Neural crest cell (in vitro differentiated cells): ENCODE data around the gene NUP214. TPM values are rescaled to one million over a fixed set of nuclear protein-coding genes. Genes with fewer than 3 reads are reported as not detected.

ENCODE experiments used
- DNase-seq: peaks from one replicate; pipeline ENCODE4 v3.0.0; 2021; ENCODE audit warnings: low read depth, mixed read lengths, low spot score
- H3K27ac Mint-ChIP-seq: one replicate; pipeline ENCODE4 v1.8.0; 2021; ENCODE audit warnings: mild to moderate bottlenecking, mixed read lengths; ENCODE audit not compliant: unreplicated experiment
- H3K27me3 Mint-ChIP-seq: 2 replicates; pipeline ENCODE4 v1.8.0; 2021; ENCODE audit warnings: low read depth, mild to moderate bottlenecking, mixed read lengths
- H3K36me3 Mint-ChIP-seq: 2 replicates; pipeline ENCODE4 v1.8.0; 2021; ENCODE audit warnings: low read depth, mild to moderate bottlenecking, mixed read lengths
- H3K4me1 Mint-ChIP-seq: 2 replicates; pipeline ENCODE4 v1.8.0; 2021; ENCODE audit warnings: mixed read lengths
- H3K4me3 Mint-ChIP-seq: one replicate; pipeline ENCODE4 v1.8.0; 2021; ENCODE audit warnings: mild to moderate bottlenecking, mixed read lengths
- H3K9me3 Mint-ChIP-seq: 2 replicates; pipeline ENCODE4 v1.8.0; 2021; ENCODE audit warnings: mixed read lengths
- total RNA-seq: library from RNA; stranded (reverse); gene quantifications from 2 replicates; pipeline ENCODE4 v1.2.1, GENCODE V29; 2021
- TF ChIP-seq, protein P1 (sequence below): fragments of 200-600 bp; sonication (generic); conservative IDR thresholded peaks from 2 replicates; pipeline ENCODE4 v1.5.0; 2021; ENCODE audit warnings: antibody characterized with exemption, mild to moderate bottlenecking

Gene NUP214
- total RNA-seq, 1 donor from 2014 or later, result 77.9 TPM

DNA sequence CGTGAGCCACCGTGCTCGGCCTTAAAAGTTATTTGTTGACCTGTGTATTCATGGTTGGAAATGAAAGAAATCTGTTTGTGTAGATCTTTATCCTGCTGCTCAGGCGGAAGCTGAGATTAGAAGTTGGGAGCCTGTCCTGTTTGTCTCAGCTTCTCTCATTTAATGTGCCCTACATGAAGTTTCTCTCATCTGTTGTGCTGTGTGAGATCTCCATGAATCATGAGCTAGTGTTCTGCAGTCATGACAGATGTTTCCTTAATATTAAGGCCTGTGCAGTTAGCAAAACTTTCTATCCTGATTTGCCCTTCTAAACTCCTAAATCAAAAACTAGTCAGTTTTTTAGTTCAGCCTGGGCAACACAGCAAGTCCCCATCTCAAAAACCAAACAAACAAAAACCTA is 91.4 kb downstream of the NUP214 start:
- no peak overlapping the region for H3K4me3 Mint-ChIP-seq
- no peaks in the 10 kb centered on the region for H3K27me3 Mint-ChIP-seq
- peaks cover 12% of the 10 kb centered on the region for H3K4me1 Mint-ChIP-seq
- H3K9me3 Mint-ChIP-seq, result peaks cover 5% of the 10 kb centered on the region
- DNase-seq, result no peak
- H3K27ac Mint-ChIP-seq, result no peak overlapping the region
- TF ChIP-seq, protein P1, sequence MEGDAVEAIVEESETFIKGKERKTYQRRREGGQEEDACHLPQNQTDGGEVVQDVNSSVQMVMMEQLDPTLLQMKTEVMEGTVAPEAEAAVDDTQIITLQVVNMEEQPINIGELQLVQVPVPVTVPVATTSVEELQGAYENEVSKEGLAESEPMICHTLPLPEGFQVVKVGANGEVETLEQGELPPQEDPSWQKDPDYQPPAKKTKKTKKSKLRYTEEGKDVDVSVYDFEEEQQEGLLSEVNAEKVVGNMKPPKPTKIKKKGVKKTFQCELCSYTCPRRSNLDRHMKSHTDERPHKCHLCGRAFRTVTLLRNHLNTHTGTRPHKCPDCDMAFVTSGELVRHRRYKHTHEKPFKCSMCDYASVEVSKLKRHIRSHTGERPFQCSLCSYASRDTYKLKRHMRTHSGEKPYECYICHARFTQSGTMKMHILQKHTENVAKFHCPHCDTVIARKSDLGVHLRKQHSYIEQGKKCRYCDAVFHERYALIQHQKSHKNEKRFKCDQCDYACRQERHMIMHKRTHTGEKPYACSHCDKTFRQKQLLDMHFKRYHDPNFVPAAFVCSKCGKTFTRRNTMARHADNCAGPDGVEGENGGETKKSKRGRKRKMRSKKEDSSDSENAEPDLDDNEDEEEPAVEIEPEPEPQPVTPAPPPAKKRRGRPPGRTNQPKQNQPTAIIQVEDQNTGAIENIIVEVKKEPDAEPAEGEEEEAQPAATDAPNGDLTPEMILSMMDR, result no peak
- peaks cover 13% of the 10 kb centered on the region for H3K36me3 Mint-ChIP-seq

DNA sequence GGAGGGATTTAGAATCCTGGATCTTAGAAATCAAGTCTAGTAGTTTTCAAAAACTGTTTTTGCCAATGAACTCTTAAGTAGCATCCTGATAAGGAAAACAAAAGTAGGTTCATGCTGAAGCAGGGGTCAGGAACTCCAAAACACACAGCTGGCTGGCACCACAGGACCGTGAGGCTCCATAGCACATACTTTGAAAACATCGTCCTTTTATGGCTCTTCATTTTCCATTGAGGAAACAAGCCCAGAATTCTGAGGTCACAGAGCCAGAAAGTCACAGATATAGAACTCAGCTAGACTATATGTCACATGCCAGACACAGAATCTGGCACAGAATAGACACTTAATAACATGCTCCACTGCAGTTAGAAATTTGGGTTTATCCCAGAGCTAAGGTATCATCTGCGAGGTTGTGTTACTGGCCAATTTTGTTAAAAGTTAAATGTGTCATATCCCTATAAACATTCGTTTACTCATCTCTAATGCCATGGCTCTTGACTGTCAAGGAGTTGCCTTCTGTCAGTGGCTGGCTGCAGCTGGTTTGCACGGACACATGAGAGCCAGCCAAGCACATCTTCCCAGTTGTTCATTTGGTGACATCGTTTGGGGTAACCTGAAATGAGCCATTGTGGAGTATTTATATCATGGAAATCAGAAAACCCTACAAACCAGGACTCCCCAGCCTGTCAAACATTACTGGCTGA is 92.1 kb downstream of the NUP214 start:
- TF ChIP-seq, protein P1, result no peak
- H3K4me3 Mint-ChIP-seq, result no peak overlapping the region
- H3K27ac Mint-ChIP-seq, result no peak overlapping the region
- DNase-seq, result no peak
- H3K4me1 Mint-ChIP-seq, result peaks cover 12% of the 10 kb centered on the region
- peaks cover 1% of the 10 kb centered on the region for H3K9me3 Mint-ChIP-seq
- H3K36me3 Mint-ChIP-seq, result peaks cover 9% of the 10 kb centered on the region
- no peaks in the 10 kb centered on the region for H3K27me3 Mint-ChIP-seq

DNA sequence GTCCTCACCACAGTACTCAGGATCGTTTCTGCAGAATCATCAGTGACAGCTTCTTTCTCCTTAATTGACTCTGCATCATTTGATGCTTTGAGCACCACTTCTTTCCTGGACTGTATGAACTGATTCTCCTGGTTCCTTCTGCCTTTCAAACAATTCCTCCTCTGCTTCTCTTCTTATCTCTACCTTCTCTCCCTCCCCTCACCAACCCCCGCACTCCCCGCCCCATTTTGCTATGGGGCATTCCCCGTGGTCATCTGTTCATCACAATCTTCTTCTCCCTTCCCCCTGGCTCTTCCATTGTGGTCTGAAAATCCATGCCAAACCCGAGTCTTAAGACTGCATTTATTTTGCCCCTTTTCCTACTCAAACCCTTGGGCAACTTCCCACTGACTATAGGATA is 93.0 kb downstream of the NUP214 start:
- peaks cover 5% of the 10 kb centered on the region for H3K36me3 Mint-ChIP-seq
- H3K9me3 Mint-ChIP-seq, result no peaks in the 10 kb centered on the region
- H3K27me3 Mint-ChIP-seq, result no peaks in the 10 kb centered on the region
- DNase-seq, result no peak
- H3K27ac Mint-ChIP-seq, result peak overlapping the region; percentile 53
- H3K4me3 Mint-ChIP-seq, result no peak overlapping the region
- TF ChIP-seq, protein P1, result no peak
- peaks cover 12% of the 10 kb centered on the region for H3K4me1 Mint-ChIP-seq

DNA sequence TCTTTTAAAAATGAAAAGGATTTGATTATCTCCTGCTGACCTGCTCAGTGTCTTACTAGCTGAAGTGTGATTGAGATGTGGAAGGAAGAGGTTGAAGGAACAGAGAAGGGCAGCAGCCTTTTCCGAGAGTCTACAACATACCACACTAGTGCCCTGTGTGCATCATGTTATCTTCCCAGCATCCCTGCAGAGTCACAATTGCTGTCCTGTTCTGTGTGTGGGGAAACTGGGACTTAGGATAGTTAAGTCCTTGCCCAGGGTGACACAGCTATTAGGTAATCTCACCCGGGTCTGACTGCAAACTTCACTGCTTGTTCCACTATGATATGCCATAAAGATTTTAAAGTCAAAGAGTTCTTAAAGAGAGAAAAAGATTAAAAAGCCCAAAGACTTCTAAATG is 95.1 kb downstream of the NUP214 start:
- H3K9me3 Mint-ChIP-seq, result no peaks in the 10 kb centered on the region
- no peak for DNase-seq
- no peaks in the 10 kb centered on the region for H3K27me3 Mint-ChIP-seq
- peaks cover under 1% of the 10 kb centered on the region for H3K4me1 Mint-ChIP-seq
- H3K4me3 Mint-ChIP-seq, result no peak overlapping the region
- H3K36me3 Mint-ChIP-seq, result peaks cover 5% of the 10 kb centered on the region
- TF ChIP-seq, protein P1, result no peak
- H3K27ac Mint-ChIP-seq, result no peak overlapping the region

DNA sequence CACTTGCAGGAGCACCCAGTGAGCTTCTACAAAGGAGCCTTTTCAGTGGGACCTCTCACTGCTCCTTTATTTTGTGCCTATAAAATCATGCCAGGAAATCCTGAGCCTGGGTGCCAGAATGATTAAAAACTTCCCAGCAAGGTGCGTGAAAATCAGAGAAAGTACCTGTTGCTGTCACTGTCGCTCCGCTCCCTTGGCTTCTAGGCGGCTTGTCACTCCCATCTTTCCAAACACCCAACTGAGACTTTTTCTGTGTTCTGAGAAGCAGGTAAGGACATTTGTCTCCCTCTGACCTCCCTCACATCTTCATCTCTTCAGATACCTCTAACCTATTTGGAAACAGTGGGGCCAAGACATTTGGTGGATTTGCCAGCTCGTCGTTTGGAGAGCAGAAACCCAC is 97.1 kb downstream of the NUP214 start:
- Mint-ChIP-seq H3K4me3 (no peak overlapping the region), H3K27me3 (no peaks in the 10 kb centered on the region), H3K4me1 (peaks cover under 1% of the 10 kb centered on the region), H3K9me3 (no peaks in the 10 kb centered on the region), H3K27ac (no peak overlapping the region), H3K36me3 (peaks cover 3% of the 10 kb centered on the region)
- TF ChIP-seq, protein P1, result no peak
- DNase-seq, result no peak
